Stimulated activated CD4-positive, alpha-beta T cell treated with anti-CD3 and anti-CD28 coated beads, Interleukin-12 subunit alpha, Interleukin-12 subunit beta, amount 100 ng/mL, for 48 hours (primary cell): ENCODE results near the gene SMARCA2.

Experiments
- DNase-seq, 3 donors: peaks; one replicate each; pipeline ENCODE4 v3.0.0-alpha.2; 2020; ENCODE audit warnings: low read depth in 2 of 3, low spot score in 1 of 3

Gene SMARCA2

DNA sequence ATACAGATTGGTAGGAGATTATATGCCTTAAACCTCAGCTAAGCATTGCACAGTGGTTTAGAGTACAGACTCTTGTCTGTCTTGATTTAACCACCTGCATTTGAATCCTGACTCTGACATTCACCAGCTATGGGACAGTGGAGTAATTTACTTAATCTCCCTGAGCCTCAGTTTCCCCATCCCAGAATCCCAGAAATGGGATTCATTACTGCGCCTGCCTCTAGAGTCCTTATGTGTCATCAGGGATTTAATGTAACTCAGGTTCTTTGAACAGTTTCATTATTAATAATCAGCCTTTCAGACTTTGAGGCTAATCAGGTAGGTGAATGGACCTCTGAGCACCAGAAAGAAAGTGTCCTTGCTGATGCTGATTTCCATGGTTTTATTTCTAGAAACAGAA is 149.1 kb downstream of the SMARCA2 start:
- DNase-seq, result no peak

DNA sequence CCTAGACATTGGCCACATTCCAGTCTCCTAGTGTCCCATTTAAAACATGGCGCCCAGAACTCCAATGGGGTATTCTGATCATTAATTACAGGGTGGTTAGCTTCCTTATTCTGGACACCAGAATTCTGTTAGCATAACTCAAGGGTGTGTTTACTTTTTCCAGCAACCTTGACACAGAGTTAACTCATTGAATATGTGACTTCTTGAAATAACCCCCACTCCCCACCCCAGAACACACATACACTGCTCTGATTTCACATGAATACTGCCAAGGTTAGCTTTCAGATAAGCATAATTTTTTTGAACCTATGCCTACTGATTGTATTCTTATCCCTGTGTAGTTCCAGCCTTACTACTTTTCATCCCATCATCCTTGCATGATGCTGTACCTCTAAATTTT is 151.1 kb downstream of the SMARCA2 start:
- no peak for DNase-seq

DNA sequence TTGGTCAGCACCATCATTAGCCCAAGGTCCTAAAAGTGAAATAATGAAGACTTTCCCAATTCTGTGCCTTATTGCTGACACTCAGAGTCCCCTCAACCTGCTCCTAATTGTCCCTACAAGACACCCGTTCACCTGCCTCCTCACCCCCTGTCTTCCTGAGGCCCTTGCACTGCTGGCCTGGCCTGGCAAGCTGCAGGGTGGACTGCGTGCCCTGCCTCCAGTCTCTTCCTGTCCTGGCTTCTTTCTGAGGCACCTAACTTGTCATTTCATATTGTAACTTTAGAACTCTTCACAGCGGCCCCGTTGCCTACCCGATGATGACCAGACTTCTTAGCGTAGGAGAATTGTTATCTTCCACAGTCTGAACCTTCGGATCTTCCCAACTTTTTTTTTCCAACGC is 153.9 kb downstream of the SMARCA2 start:
- DNase-seq, result no peak

DNA sequence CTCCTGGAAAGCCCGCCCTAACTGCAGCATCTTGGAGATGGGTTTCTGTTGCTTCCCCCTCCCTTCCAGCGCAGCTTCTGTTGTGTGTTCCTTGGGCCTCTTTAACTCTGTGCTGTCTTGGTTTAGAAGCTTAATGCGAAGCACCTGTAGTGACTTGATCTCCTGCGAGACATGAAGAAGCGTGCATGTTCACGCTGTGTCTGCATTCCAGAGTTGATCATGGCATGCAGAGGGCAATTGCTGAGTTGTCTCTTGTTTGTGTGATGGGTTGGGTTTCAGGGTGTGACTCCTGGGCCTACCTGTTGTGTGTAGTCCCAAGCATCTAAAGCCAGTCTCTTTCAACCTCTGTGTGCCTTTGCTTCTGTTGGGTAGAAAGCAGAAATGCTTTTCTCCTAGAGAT is 155.6 kb downstream of the SMARCA2 start:
- DNase-seq, result no peak

DNA sequence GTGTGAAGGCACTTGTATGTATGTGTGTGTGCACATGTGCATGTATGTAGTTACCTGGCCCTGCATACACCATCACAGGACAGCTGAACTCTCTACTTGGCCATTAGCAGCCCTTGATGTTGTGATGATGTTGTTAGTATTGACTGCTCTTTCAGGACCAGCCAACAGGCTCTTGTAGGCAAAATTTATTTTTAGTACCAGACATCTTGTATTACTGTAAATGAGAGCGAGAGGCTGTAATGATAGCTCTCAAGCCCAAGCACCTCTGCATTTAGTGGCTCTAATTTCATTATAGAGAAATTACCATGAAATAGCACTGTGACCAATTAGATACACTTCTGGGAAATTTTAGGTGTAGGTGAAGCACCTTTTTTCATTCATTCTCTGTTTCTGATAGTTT is 158.0 kb downstream of the SMARCA2 start:
- DNase-seq, result no peak

DNA sequence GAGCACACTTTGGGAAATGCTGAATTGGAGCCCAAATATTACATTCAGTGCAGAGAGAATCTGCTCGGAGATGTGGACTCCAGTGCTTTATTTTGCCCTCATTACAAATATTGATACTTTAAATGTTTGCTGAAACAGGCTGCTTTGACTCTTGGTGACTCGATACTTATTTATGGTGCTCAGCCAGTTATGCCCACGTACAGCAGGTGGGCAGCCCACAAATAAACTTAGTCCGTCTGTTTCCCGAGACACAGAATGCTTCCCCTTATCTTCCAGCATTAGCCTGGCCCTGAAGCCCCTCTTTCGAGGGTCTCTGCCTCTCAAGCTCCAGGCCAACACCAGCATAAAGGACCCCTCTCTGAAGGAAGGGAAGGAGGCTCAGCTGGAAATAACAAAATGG is 158.7 kb downstream of the SMARCA2 start:
- no peak for DNase-seq

DNA sequence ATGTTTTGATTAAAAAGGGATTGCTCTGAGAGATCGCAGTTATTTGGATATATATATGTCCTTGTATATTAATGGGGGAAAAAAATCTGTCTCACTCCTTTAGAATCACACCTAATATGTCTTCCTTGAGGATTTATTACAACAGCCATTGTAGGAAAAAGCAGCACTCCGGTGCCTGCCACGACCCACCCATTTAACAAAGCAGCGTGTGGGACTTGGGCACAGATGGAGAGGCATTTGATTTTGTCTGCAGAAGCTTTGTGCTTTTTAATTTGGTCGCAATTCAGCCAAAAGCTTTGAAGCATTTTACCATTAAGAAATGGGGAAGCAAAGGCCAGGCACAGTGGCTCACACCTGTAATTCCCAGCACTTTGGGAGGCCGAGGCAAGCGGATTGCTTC is 159.2 kb downstream of the SMARCA2 start:
- DNase-seq, result no peak

DNA sequence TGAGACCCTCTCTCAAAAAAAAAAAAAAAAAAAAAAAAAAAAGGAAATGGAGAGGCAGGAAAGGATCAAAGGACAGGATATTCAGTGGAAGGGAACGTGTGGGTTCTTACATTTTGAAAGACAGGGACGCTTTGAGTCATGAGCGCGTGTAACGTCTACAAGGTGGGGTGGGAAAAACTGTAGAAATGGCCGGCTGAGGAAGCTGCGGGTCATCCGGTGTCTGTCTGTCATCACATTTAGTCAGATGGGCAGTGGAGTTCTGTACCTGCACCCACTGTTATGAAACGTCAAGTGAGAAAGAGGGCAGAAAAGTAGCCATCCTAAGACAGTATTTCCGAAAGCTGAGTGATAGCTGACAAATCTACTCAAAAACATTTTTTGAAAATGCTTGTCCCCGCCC is 159.8 kb downstream of the SMARCA2 start:
- DNase-seq, result no peak

DNA sequence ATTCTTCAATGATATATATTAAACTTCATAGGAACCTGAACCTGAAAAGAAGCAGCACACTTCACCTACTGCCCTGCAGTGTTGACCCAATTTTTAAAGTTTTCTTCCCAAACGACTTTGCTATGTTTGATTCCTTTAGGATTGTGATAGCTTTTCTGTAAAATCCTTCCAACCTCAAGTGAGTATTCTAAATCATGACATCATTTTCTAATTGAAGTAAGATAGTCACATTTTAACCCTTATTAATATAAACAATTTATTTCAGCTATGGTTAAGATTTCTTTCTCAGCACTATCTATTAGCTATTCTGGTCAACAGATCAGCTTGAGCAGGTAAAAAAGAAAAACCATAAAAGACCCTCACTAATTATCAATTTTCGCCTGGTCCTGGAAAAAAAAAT is 162.0 kb downstream of the SMARCA2 start:
- no peak for DNase-seq

DNA sequence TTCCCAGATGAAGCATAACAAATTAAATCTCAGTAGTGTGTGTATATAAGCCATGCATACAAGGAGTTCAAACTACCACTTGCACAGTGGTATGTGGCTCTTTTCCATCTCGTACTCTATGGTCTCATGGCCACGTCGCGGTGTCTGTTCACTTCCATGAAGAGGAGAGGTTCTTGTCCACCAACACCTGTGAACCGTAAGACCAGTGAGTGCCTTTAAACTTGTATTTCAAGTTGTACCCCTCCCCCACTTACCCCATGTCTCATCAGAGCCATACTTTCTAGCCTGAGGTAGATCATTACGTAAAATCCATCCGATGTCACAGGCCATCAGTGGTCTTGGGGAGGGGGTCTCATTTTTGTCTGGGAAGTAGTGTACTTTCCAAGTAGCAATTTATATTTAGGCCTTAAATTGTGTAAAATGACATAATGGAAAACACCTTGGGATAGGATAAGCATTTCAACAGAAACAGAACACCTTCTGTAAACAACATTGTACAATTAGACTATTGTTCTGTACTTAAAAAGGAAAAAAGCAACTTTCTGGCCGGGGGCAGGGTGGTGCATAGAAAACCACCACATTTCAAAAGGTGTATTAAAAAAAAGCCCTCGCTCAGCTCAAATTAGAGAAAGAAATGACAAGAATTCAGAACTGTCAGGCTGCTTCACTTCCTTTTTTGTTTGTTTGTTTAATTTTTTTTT is 163.0 kb downstream of the SMARCA2 start:
- no peak for DNase-seq

DNA sequence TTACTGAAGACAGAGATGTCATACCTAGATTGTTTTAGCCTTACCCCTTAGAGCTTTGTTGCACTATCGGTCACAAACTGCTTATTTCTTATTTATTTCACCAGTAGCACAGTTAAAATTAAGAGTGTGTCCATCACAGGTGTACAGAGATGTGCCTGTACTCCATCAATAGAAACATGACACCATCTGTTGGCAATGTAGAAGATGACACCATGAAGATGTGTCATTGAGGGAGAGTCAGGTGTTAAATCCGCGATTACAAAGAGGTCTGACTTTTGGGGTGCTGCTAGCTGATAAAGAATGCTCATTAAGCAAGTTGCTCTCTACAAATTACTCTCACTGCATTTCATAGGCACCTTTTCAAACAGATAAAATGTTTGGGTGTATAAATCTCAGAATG is 164.4 kb downstream of the SMARCA2 start:
- DNase-seq, result no peak

DNA sequence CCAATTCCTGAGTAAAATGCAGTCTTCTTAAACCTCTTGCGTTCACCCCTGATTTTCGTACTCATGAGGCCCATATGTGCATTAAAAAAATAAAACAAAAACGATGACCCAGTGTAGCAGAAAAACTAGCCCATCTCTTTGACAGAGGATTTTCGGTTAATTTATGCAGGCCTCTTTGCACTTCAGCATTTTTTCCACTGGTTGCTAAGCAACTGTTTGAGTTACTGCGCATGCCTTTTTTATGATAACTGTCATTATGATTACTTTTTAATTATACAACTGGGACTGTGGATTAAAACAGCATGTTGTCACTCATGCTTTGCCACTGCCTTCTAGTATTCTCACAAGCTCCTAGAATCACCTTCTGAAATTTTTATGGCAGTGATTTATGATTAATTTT is 165.0 kb downstream of the SMARCA2 start:
- DNase-seq, result no peak

DNA sequence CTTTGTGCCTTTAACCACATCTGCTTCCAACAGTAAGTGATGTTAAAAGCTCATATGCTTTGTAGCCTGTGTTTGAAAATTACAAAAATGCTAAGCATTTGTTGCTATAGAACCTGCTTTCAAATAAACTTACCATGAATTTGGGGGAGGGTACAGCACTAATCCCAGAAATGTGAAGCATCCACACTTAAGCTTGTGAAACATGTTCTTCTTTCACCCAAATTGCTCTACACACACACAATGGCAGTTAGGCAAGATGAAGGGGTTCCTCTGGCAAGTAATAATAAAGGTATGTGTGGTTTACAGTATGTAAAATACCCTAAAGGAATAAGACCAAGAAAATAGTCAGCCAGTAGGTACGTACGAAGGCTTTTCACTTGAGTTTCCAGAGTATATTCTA is 165.6 kb downstream of the SMARCA2 start:
- DNase-seq, result no peak

DNA sequence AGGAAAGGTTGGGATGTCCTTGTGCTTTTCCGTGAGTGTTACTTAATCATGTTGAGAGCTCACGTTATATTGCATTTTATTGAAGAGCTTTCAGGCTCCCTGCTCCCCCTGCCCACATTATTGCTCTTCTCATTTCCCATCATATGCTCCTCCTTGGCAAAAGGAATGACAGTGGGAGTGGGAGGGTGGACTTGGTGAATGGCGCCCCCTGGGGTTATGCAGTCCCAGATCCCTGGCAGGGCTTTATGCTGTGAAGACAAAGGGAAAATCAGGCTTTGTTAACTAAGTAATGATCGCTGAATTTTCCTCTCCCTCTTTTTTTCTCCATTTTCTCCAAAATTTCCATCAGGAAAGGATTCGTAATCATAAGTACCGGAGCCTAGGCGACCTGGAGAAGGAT is 166.6 kb downstream of the SMARCA2 start:
- no peak for DNase-seq

DNA sequence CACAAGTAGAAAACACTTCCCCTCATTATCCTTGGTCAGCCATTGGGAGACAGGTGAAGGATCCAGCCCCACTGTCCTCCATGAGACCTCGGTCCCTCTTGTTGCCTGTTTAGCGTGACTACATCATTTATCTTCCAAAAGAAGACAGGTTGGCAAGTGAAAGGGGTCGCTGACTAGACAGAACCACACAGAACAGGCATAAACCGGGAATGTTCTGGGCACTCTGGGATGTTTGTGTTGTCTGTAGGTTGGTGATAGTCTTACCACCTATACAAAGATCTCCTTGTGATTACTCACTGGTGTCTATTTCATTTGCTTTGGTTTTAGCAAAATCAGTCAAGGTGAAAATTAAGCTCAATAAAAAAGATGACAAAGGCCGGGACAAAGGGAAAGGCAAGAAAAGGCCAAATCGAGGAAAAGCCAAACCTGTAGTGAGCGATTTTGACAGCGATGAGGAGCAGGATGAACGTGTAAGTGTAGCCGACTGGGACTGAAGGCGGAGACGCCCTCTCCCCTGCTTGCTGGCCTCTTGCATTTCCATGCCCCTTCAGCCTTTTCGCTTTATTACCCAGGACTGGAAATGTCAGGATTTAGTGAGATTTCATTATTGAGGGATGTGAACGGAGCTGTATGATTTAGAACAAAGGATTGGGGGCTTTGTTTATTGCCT is 175.9 kb downstream of the SMARCA2 start:
- no peak for DNase-seq

DNA sequence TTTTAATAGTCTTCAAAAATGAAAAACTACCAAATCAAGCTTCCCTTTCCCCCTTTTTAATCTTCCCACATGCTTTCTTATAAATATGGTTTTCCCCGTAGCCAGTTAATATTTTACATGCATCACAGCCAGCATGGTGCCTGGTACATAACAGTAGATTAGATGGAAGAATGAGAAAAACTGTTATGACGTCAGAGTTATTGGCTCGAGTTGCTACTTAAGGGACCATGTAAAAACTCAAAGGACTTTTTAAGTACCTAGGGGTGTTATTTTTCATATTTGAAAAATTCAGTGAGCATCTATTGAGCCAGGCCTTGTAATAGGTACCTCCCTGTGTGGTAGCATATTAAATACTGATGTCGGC is 176.4 kb downstream of the SMARCA2 start:
- no peak for DNase-seq

DNA sequence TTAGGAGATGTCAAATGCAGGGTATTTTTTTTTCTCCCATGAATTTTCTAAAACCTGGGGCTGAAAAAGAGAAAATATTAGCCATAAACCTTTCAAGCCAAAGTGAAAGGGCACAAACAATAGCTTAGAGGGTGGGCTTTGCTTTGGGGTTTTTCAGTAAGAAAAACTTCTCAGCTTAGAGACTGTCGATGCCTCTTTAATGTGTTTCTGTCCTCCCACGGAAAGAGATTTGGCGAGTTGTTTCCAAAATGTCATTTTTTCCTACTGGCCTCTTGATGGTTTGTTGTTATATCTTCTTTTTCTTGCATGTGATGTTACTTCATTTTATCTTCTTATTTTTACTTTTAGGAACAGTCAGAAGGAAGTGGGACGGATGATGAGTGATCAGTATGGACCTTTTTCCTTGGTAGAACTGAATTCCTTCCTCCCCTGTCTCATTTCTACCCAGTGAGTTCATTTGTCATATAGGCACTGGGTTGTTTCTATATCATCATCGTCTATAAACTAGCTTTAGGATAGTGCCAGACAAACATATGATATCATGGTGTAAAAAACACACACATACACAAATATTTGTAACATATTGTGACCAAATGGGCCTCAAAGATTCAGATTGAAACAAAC is 177.3 kb downstream of the SMARCA2 start:
- no peak for DNase-seq

DNA sequence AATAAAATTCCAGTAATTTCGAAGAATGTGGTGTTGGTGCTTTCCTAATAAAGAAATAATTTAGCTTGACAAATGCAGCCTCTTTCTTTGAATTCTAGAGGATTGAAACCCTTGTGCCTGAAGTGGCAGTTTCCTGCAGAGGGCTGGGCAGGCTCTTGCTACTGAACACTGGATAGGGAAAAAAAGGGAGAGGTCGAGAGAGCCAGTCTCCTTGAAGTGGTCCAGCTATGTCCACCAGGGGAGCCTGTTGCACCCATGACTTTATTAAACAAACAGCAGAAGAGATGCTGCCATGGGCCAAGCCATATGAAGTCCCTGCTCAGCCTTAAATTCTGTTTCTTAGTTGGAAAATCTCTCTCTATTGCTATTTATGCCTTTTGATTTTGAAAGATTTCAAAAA is 178.4 kb downstream of the SMARCA2 start:
- no peak for DNase-seq

DNA sequence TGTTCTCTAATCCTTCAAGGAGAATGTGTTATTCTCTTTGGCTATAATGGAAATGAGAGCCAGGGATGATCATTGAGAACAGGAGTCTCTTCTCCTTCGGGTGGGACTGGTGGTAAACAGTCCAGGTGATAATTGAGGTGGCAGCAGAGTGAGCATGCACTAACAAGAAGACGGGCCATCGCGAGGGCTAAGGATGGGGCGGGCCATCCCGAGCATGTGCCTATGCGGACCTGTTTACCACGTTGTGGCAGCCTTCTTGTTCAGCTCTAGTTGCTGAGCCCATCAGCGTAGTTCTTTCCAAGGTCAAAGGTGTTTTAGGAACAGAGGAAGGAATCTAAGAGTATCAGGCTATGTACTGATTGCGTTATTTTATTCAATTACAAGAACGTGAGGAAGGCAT is 180.1 kb downstream of the SMARCA2 start:
- no peak for DNase-seq

DNA sequence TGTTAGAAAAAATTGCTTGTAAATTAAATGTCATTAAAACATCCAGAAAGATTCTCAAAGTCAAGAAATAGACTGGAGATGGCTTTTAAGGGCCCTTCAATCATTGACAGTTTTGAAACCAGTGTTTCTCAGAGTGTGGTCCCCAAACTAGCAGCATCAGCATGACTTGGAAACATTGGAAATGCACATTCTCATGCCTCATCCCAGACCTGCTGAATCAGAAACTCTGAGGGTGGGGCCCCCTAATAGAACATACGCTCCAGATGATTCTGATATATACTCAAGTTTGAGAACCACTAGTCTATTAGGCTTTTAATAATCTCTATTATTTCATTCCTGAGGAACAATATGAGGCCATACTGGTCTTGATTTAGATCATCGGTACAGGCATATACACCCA is 181.6 kb downstream of the SMARCA2 start:
- no peak for DNase-seq

DNA sequence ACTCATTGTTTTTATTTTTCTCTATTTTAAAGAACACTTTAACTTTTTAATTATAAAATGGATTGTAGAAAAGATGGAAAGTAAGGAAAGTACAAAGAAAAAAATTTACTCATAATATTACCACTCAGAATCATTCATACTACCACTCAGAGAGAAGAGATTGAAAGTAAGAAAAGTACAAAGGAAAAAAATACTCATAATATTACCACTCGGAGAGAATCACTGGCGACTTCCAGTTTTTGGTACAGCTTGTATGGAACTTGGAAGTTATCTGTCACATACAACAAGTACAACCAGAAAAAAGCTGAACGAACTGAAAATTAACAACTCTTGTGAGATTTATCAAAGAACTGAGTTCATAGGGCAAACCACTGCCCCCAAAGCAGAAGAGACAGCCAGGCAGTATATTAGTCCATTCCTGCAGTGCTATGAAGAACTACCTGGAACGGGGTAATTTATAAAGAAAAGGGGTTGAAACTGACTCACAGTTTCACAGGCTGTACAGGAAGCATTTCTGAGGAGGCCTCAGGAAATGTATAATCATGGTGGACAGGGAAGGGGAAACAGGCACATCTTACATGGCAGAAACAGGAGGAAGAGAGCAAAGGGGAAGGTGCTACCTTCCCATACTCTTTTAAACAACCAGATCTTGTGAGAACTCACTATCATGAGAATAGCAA is 183.9 kb downstream of the SMARCA2 start:
- no peak for DNase-seq
